GM10266 (cell line): ENCODE measurements around the gene DIP2C.

ENCODE experiments used
- DNase-seq: peaks from one replicate; pipeline ENCODE4 v3.0.0; 2012; ENCODE audit errors: extremely low spot score
- CTCF ChIP-seq: IDR thresholded peaks from 2 replicates; pipeline ENCODE4 v1.5.1; 2012; ENCODE audit warnings: mild to moderate bottlenecking, low read depth; ENCODE audit not compliant: control insufficient read depth, insufficient read depth; ENCODE audit errors: missing control alignments

DIP2C gene

DNA sequence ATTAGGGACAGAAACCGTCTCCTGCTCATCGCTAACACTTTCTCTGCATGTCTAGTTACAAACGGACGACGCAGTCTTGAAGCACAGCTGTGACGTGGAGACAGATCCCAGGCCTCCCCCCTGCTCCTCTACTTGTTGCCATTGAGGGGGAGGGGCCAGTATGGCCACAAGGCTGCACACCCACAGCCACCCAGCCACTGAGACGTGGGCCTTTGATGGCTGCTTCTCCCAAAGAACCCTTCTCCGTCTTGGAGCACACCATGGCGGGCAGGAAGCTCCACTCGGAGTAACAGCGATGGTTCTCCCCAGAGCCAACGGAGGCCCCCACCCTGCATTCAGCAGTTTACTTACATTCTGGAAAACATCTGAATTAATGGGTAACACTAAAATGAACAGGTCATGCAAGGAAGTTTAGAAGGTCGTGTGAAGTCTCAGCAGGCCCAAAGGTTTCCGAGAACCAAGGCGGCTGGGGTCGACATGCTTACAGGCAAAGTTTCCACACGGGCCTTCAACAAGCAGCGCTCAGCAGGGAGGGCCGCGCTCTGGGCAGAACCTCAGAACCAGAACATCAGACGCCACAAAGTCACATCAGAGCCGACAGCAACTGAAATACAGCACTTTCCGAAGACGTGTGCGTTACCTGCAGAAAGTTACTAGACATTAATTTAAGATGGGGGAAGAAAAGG lies 169.6 kb downstream of the DIP2C start:
- DNase-seq: no peak

DNA sequence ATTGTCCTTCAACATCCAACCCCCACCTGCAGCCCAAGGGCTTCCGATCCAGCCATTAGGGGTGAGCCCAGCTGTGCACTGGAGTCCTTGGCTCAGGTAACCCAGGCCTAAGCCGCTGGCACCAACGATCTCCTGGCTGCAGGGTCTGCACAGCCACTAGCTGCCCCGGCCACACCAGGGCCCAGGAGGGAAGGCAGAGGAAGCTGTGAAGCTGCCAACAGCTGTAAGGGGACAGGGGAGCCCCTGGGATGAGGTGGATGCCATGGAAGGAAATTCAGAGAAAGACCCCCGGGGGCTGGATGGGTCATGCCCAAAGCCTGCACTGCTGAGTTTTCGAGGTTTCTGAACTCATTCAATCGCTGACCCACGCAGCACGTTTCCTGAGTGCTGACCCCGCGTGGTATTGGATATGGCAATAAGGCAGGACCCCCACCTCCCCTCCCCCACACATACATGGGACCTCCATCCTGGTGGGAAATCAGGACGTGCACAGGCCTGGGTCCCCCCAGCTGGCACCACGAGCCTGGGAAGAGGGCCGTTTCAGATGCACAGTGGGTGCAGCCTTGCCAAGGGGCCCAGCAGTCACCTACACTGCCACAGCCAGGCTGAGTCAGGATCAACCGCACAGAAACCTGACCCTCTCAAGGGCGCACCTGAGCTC lies 170.3 kb downstream of the DIP2C start:
- DNase-seq: no peak
- no peak for TF ChIP-seq CTCF

More for the DNA sequence above, 169.6 kb downstream of the DIP2C start:
- no peak for TF ChIP-seq CTCF

DNA sequence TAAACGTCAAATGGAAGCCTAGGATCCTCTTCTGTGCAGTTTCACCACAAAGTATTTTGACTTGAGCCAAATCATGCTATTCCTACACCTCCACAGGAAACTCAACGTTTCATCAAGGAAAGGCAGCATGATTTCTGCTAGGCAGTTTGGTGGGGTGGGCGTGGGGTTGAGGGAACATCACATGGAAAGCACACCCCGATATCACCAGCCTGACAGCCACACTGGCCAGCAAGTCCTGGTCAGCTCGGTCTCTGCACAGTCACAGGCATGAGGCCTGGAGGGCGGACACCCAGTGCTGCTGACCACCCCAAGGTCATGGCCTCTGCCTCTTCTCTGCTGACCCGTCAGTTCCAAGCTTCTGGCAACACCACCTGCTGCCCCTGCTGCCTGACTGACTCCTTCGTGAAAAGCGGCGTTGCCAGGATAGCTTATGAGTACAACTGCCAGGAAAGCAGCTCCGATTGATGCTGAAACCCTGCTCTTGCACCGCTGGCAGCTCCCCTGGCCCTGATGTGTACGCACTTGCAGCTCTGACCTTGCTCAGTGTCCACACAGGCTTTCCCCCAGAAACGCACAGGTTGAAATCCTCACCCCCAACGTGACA lies 171.5 kb downstream of the DIP2C start:
- TF ChIP-seq CTCF: no peak
- DNase-seq: no peak

GRCh38 chr10:517241-517830 lies 172.1 kb downstream of the DIP2C start:
- no peak for DNase-seq
- no peak for TF ChIP-seq CTCF

DNA sequence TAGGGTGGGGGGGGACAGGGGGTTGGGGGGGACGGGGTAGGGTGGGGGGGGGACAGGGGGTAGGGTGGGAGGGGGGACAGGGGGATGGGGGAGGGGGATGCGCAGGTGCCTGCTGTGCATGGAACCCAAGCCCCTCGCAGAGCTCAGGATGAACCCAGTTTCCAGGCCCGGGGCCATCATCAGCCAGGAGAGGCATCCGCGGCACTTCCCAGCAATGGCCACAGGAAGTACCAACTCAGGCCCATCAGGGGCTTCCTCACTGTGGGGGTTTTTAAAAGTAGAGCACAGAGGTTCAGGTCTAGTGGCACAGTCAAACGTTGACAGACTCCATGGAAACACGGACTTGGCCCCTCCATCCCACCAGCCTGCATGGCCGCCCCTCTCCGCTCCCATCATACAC lies 172.7 kb downstream of the DIP2C start:
- TF ChIP-seq CTCF: no peak
- peak; percentile 53 for DNase-seq

GRCh38 chr10:515674-516073 lies 173.8 kb downstream of the DIP2C start:
- DNase-seq: peak; percentile 43
- no peak for TF ChIP-seq CTCF
